IPS-11a (cell line): ENCODE data around the gene SUSD4.

ENCODE experiments used
- H3K4me3 ChIP-seq: one replicate; pipeline ENCODE4 v1.5.1; 2013; ENCODE audit warnings: low read depth, low read length, control low read depth

Gene SUSD4

DNA sequence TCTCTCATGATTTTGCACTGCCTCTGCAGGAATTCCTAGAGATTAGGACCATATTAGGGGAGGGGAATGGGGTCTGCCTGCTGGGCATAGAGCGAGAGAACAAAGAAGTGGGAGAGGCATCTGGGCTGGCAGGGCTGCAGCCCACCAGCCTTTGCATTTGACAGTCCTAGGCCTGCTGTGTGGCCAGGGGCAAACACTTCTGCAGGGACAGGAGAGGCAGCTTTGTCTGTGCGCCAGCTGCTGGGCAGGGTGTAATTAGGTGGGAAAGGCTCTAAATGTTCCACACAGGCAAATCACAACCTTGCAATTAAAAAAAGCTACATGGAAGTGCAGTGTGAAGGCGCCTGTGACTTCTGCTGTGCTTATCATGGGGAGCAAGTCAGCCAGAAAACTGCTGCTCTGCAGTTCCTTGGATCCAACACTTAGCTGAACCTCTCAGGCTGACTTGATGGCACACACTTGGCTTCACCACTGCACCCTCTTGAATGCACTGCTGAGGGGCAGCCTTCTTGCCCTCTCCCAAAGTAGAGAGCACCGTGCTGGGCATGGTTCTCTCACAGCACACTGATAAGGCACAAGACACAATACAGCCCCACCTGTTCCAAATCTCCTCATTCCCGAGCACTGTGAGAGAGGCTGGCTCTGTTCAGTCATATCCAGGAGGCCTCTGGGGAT, 147.3 kb downstream of the SUSD4 start:
- H3K4me3 ChIP-seq = no peak overlapping the region

DNA sequence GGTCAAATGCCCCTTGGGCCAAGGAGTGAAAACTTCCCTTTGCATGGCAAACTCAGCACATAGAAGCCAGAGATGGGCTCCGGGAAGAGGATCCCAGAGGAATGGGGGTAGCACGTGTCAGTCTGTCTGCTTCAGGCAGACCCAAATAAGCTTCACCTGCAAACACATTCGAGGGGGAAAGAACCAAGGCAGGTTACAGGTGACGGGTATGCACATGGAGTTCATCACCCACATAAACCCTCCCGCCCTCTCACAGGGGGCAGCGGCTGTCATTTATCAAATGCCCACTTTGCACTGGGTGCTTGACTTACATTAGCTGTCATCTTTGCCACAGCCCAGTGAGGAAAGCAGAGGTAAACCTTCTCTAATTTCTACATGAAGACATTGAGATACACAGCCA, 147.9 kb downstream of the SUSD4 start:
- no peak overlapping the region for H3K4me3 ChIP-seq

DNA sequence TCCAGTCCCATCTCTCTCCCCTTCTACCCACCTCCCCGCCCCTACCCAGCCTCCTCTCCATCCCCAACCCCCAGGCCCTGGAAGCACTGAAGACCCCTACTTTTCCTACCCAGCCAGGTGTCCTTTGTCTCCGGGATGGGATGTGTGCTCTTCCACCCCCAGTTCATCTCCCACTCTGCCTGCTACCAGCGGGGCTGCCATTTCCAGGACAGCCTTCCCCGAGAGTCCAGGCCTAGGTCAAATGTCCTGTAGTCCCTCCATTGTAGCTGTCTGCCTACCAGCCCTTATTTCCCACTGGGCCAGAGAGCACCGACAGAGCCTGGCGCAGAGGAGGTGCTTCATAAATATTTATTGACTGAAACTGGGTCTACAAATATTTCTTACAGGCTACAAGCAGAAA, 148.9 kb downstream of the SUSD4 start:
- no peak overlapping the region for H3K4me3 ChIP-seq

GRCh38 chr1:223214261-223214807, 149.6 kb downstream of the SUSD4 start:
- H3K4me3 ChIP-seq = no peak overlapping the region

DNA sequence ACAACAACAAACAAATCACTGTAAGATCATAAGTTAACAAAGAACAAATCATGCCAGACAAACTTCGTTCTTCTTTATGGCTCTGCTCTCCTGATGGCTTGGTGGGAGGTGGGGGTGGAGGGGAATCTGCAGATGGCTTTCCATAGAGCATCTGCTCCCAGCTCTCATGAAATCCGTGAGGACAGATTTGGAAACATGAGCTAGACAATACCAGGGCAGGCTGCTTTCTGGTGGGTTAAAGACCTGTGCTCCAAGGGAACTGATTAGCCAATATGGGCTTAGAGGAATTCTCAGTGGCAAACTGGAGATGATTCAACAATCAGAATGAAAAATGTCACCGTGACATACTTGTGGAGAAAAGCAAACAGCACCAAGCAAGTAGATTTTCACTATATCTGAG, 151.5 kb downstream of the SUSD4 start:
- no peak overlapping the region for H3K4me3 ChIP-seq

DNA sequence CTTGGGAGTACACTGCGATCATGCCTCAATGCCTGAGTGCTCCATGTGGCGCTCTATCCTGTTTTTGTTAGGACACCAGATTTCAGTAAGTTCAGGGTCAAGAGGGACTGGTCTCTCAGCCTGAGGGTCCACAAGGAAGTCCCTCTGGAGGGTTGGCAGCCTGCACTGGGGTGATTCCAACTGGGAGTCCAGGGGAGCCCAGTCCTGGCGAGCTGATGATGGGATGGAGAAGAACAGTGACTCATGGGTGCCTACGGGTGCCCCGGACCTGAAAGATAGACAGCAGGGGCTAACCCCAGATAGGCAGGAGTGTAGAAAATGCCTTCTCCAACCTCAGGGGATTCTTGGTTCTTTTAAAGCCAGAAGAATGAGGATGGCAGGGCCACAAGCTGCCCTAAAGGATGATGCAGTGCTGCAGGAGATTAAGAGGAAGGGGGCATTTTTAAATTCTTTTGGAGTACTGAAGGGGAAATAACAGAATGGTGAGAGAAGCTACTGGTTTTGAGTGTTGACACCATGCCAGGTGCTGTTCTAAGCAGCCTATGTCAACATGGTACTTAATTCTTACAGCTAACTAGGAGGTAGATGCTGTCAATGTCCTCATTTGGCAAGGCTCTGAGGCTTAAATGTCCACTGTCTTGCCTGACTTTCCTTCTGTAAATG, 152.5 kb downstream of the SUSD4 start:
- no peak overlapping the region for H3K4me3 ChIP-seq

- H3K4me3 ChIP-seq = no peak overlapping the region
Observed at GRCh38 chr1:223210788-223211120, 153.2 kb downstream of the SUSD4 start.

DNA sequence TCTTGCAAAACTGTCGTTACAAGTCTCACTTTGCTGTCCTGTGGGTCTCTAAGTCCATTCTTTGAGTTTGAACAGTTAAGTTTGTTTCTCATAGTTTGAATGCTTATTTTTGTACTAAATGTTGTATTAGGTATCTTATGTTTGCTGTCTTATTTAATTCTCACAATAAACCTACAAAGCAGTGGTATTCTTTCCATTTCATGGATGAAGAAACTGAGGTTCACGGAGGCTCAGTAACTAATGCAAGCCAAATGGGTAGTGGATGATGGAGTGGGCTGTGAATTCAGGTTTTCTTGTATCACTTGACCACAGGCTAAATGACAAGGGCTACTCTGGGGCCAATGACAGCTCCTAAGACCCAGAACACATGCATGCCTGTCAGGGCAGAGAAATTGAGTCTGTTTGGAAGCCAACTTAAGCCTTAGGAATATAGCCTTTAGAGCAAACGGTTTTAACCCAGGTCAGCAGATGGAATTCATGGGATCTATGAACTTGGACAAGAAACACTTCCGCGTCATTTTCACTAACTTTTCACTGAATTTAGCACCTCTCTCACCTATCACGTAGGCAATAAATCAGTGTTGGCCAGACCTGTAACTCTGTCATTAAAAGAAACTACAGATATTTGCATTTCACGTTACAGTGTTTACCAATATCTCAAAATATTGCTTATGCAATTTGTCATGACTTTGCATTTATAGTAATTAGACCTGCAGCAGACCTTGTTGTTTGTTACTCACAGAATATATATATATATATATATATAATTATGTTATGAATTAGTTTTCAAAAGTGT, 153.8 kb downstream of the SUSD4 start:
- no peak overlapping the region for H3K4me3 ChIP-seq

GRCh38 chr1:223209293-223209898, 154.6 kb downstream of the SUSD4 start:
- H3K4me3 ChIP-seq = no peak overlapping the region

DNA sequence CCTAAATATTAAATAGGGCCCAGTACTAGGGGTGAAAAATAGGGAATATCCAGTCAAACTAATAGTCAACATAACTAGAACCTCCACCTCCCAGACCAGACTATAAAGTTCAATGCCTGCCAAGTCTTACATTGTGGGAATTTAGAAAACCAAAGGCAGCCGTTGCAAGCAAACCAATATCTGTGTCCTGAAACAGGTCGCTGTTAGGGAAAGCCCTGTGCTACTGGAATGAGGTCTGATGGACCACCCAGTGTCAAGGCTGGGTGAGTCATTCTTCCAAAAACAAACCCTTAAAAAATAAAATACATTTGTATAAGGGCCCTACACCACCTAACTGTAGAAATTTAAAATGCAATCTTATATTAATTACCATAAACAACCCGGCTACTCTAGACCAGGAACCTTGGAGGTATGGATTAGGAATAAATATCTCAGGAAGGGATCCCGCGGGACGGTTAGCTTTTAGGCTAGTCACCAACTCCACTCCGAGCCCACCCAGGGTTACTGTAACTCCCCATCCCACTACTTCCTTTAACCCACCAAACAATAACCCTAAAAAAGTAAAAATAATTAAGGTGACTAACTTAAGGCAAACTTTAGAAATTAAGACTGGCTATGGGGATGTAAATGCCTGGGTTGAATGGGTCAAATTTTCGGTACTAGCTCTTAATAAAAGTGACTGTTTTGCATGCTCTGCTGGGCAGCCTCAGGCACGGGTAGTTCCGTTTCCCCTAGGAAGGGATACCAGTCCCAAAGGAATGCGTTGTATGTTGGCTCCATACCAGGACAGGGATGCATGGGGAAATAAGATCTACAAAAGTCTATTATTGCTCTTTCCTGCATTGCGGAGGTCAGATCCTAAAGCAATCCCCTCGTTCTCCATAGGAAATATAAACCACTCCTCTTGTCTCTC, 155.6 kb downstream of the SUSD4 start:
- H3K4me3 ChIP-seq = no peak overlapping the region

- no peak overlapping the region for H3K4me3 ChIP-seq
Observed at GRCh38 chr1:223207293-223208066, 156.5 kb downstream of the SUSD4 start.

DNA sequence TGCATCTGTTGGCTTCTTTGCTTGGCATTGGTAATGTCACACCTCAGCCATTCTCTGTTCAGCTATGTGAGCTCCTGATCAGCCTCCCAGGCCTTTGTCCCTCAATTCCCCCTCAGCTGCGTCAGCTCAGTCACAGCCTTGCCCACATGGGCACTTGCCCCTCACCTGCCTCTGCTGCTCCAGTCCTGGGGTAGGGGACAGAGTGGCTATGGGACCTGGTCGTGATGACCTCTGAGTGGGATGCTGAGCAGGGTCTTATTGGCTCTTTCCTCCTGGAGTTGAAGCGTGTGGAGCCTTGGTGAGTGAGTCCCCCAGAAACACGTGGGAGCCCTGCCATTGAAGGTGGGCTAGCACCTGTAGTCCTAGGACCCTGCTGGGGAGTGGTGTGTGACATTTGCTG, 159.6 kb downstream of the SUSD4 start:
- no peak overlapping the region for H3K4me3 ChIP-seq

- no peak overlapping the region for H3K4me3 ChIP-seq
Observed at GRCh38 chr1:223203694-223204093, 160.3 kb downstream of the SUSD4 start.

- H3K4me3 ChIP-seq = no peak overlapping the region
Observed at GRCh38 chr1:223203034-223203408, 161.0 kb downstream of the SUSD4 start.

- H3K4me3 ChIP-seq = no peak overlapping the region
Observed at GRCh38 chr1:223202376-223203033, 161.5 kb downstream of the SUSD4 start.

DNA sequence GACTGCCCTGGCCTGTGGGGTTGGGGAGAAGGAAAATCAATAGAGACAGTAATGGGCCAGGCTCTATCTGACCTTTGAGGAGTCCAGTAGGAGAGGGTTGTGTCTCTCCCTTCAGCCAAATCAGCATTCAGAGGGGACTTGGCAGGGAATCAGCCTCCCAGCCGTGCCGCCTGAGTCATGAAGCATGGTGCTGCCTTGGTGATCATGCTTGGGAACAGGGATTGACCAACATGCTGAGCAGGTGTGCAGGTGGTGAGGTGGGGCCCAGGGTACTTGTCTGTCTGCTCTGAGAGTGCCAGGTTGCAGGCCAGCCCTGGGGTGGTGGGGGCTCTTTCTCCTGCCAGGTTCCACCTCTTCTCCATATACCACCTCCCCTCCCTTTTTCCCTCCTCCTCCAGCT, 162.0 kb downstream of the SUSD4 start:
- no peak overlapping the region for H3K4me3 ChIP-seq

DNA sequence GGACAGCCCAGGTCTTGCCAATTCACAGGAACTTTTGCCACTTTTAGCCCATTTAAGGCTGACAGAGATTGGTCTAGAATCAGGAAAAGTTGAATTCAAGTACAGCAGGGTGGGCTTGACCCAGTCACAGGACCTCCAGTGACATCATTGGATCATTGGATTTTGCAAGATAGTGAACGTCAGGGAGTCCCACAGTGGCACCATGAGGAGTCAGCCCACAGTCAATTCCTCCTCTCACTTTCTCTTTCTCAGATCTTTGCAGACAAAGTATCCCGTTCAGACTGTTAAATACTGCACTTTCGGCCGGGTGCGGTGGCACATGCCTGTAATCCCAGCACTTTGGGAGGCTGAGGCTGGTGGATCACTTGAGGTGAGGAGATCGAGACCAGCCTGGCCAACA, 163.1 kb downstream of the SUSD4 start:
- H3K4me3 ChIP-seq = no peak overlapping the region

DNA sequence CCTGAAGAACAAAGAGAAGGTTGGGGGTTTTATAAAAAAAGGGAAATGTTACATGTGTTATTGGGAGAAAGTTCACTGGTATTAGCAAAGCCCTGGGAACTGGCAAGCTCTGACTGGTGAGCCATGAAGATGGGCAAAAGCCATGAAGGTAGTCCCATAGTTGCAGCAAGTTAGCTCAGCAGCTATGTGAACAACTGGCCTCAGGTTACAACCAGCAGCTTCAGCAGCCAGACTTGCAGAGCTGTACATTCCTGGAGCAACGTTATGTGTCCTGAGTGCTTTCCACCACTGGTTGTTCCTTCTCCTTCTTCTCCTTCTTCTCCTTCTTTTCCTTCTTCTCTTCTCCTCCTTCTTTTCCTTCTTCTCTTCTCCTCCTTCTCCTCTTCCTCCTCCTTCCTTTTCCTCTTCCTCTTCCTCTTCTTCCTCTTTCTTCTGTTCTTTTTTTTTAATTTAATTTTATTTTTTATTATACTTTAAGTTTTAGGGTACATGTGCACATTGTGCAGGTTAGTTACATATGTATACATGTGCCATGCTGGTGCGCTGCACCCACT, 164.8 kb downstream of the SUSD4 start:
- H3K4me3 ChIP-seq = no peak overlapping the region

DNA sequence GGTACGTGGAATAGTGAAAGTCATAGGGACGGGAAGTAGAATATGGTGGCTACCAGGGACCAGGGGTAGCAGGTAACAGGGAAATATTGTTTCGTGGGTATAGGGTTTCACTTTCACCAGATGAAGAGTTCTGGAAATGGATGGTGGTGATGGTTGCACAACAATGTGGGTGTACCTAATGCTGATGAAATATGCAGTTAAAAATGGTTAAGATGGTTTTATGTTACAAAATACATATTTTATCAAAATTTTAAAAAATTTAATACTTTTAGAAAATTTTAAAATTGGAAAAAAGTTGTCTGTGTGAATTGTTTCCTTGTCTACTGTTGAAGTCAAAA, 165.4 kb downstream of the SUSD4 start:
- H3K4me3 ChIP-seq = no peak overlapping the region
